HG03342 (cell line): ENCODE data around the gene PLA2G6.
"Not testable (repeated sequence)": the region's sequence is repeated elsewhere in the genome, so short reads cannot be mapped to it uniquely, and the experiment has no call there.

ENCODE experiments used
- ATAC-seq: cut with Tn5 transposase; IDR thresholded peaks from one replicate; pipeline ENCODE4 v1.9.1; 2021; ENCODE audit warnings: mild to moderate bottlenecking, moderate library complexity; ENCODE audit not compliant: unreplicated experiment

Gene PLA2G6

GRCh38 chr22:38088629-38089473 is 92.8 kb downstream of the PLA2G6 start:
- no peak for ATAC-seq

- ATAC-seq = no peak
Observed at GRCh38 chr22:38087855-38088254, 93.8 kb downstream of the PLA2G6 start.

- ATAC-seq = no peak
Observed at GRCh38 chr22:38086942-38087341, 94.7 kb downstream of the PLA2G6 start.

GRCh38 chr22:38086001-38086845 is 95.4 kb downstream of the PLA2G6 start:
- no peak for ATAC-seq

GRCh38 chr22:38085501-38085900 is 96.1 kb downstream of the PLA2G6 start:
- no peak for ATAC-seq

- ATAC-seq = no peak
Observed at GRCh38 chr22:38085056-38085455, 96.6 kb downstream of the PLA2G6 start.

GRCh38 chr22:38083931-38084631 is 97.5 kb downstream of the PLA2G6 start, which contains the start of gene SLC16A8:
Gene SLC16A8, minus strand, starts transcription at chr22:38084184. Its CDS starts 1,311 bp downstream, at chr22:38082873.
- ATAC-seq = no peak

GRCh38 chr22:38082986-38083710 is 98.5 kb downstream of the PLA2G6 start:
- ATAC-seq = no peak

- no peak for ATAC-seq
Observed at GRCh38 chr22:38081941-38082828, 99.4 kb downstream of the PLA2G6 start.

- no peak for ATAC-seq
Observed at GRCh38 chr22:38081636-38081940, 100.0 kb downstream of the PLA2G6 start.

- no peak for ATAC-seq
Observed at GRCh38 chr22:38080850-38081635, 100.6 kb downstream of the PLA2G6 start.

GRCh38 chr22:38080474-38080849 is 101.2 kb downstream of the PLA2G6 start:
- ATAC-seq = no peak

- no peak for ATAC-seq
Observed at GRCh38 chr22:38079804-38080203, 101.8 kb downstream of the PLA2G6 start.

- ATAC-seq = not testable (repeated sequence)
Observed at GRCh38 chr22:38079208-38079607, 102.4 kb downstream of the PLA2G6 start.

- ATAC-seq = no peak
Observed at GRCh38 chr22:38078046-38078840, 103.4 kb downstream of the PLA2G6 start.

GRCh38 chr22:38077595-38077994 is 104.0 kb downstream of the PLA2G6 start:
- ATAC-seq = no peak

- no peak for ATAC-seq
Observed at GRCh38 chr22:38077096-38077495, 104.5 kb downstream of the PLA2G6 start.

- no peak for ATAC-seq
Observed at GRCh38 chr22:38075961-38076360, 105.7 kb downstream of the PLA2G6 start.
